Activated CD4-positive, CD25-positive, alpha-beta regulatory T cell (primary cell): ENCODE measurements around the gene ZNF853.
"Not testable (repeated sequence)": the region's sequence is repeated elsewhere in the genome, so short reads cannot be mapped to it uniquely, and the experiment has no call there.

ENCODE experiments used
- DNase-seq, 4 experiments: peaks; one replicate each; lab custom pipeline; 2025; lab: John Stamatoyannopoulos, UW

Gene ZNF853

GRCh38 chr7:6614953-6615722, at the start of gene ZNF853:
ZNF853 (plus strand) TSS chr7:6615610; CDS start chr7:6616175, 565 bp downstream.
- no peak for DNase-seq

- DNase-seq = no peak
Measured at GRCh38 chr7:6565655-6566054, 49.8 kb upstream of the ZNF853 start.

- DNase-seq = no peak
Measured at GRCh38 chr7:6567886-6568285, 47.5 kb upstream of the ZNF853 start.

GRCh38 chr7:6571160-6571779, 44.1 kb upstream of the ZNF853 start:
- DNase-seq = no peak

GRCh38 chr7:6575281-6576023, 40.0 kb upstream of the ZNF853 start:
- no peak for DNase-seq

- no peak for DNase-seq
Measured at GRCh38 chr7:6576024-6576866, 39.2 kb upstream of the ZNF853 start.

- not testable (repeated sequence) for DNase-seq
Measured at GRCh38 chr7:6576867-6577368, 38.5 kb upstream of the ZNF853 start.

- peak; percentile 66 to 79 (median 72) for DNase-seq
Measured at GRCh38 chr7:6577369-6578113, 37.9 kb upstream of the ZNF853 start, which contains the start of gene ZDHHC4. ZDHHC4 (plus strand) TSS chr7:6577454; CDS start chr7:6580562, 3,108 bp downstream.

GRCh38 chr7:6578114-6579084, 37.0 kb upstream of the ZNF853 start:
- DNase-seq = no peak

GRCh38 chr7:6579446-6579845, 36.0 kb upstream of the ZNF853 start:
- no peak for DNase-seq

- DNase-seq = not testable (repeated sequence)
Measured at GRCh38 chr7:6585746-6586432, 29.5 kb upstream of the ZNF853 start.

- no peak for DNase-seq
Measured at GRCh38 chr7:6588566-6588965, 26.8 kb upstream of the ZNF853 start.

- no peak for DNase-seq
Measured at GRCh38 chr7:6589151-6589828, 26.1 kb upstream of the ZNF853 start.

GRCh38 chr7:6589829-6590644, 25.4 kb upstream of the ZNF853 start, which contains the start of gene INTS15:
INTS15 (plus strand) TSS chr7:6590021; CDS start chr7:6590284, 263 bp downstream.
- DNase-seq = peak; percentile 61 to 76 (median 70)

- no peak for DNase-seq
Measured at GRCh38 chr7:6590645-6591110, 24.7 kb upstream of the ZNF853 start.

GRCh38 chr7:6600093-6600492, 15.3 kb upstream of the ZNF853 start:
- no peak for DNase-seq

- DNase-seq = no peak
Measured at GRCh38 chr7:6604458-6604857, 11.0 kb upstream of the ZNF853 start.
